Measurements from ENCODE around the gene FAM124B.

FAM124B gene

GRCh38 chr2:224401641-224402342, at the start of gene FAM124B:
Gene FAM124B, minus strand, starts transcription at chr2:224402107. Its CDS starts 339 bp downstream, at chr2:224401768.
- no peak within 1 kb of the TSS for H3K27ac ChIP-seq
- no peak for DNase-seq (ENCODE audit: low spot score)
- POLR2A ChIA-PET (ENCODE audit: low non-redundant PET) = no interaction called here
- CTCF ChIA-PET = no interaction called here
- TF ChIP-seq, protein P1, sequence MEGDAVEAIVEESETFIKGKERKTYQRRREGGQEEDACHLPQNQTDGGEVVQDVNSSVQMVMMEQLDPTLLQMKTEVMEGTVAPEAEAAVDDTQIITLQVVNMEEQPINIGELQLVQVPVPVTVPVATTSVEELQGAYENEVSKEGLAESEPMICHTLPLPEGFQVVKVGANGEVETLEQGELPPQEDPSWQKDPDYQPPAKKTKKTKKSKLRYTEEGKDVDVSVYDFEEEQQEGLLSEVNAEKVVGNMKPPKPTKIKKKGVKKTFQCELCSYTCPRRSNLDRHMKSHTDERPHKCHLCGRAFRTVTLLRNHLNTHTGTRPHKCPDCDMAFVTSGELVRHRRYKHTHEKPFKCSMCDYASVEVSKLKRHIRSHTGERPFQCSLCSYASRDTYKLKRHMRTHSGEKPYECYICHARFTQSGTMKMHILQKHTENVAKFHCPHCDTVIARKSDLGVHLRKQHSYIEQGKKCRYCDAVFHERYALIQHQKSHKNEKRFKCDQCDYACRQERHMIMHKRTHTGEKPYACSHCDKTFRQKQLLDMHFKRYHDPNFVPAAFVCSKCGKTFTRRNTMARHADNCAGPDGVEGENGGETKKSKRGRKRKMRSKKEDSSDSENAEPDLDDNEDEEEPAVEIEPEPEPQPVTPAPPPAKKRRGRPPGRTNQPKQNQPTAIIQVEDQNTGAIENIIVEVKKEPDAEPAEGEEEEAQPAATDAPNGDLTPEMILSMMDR (conservative IDR thresholded peaks at IDR 0.05; ENCODE audit: low read depth) = no peak

DNA sequence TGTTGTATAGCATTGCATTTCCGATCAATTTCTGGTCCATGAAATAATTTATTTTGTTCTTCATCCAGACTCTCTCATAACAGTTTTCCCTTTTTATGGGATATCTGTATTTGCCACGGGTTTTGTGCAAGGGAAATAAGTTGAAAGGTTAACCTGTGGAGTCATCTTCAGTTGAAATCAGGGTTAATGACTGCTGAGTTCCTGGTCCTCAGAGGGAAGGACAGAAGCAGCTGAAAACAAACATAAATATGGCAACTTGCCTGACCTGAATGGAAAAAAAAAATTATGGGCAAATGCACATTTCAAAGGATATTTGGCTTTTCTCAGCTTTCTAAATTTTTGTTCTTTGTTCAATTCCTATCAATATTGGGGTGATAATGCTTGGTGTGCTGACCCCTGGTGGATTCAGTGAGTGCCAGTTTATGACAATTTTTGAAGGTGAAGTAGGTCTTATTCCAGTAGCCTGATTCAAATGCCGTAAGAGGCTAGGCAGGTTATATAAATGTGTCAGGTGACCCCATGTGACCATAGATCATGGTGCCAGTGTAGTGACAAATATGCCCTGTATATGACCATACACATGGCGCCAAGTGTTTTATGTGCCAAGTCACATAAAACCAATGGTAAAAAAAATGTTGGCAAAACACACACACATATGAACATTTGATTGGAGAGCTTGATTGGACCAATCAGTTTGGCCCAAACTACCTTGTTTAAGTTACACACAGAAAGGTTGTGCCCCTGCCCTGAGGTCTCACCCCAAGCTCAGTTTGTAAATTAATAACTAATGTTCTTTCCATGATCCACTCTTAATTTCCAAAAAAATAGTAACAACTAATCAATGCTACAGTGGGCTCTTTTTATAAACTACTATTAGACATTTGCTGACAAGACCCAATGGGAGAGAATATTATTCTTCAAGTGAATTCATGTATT, 47.6 kb upstream of the FAM124B start:
- POLR2A ChIA-PET (ENCODE audit: low non-redundant PET) = no interaction called here
- CTCF ChIA-PET = interaction anchor here (0.6 to 1.1 kb wide), 6 partner anchors 9 to 187 kb away, joined by 3 to 4 read pairs (median 4); no protein-coding TSS in a partner anchor
- no peak overlapping the region for H3K27ac ChIP-seq
- TF ChIP-seq, protein P1 (conservative IDR thresholded peaks at IDR 0.05; ENCODE audit: low read depth) = peak; percentile 37
- peak; percentile 43 for DNase-seq (ENCODE audit: low spot score)

DNA sequence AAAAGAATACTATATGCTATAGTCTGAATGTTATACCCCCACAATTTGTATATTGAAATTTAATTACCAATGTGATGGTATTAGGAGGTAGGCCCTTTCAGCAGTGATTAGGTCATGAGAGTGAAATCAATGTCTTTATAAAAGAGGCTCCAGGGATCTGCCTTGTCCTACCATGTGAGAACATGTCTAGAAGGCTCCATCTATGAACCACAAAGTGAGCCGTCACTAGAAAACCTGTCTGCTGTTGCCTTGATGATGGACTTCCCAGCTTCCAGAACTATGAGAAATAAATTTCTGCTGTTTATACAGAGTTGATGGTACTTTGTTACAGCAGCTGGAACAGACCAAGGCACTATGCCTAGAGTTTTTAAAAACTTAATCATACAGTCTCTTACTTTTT, 46.3 kb upstream of the FAM124B start:
- DNase-seq (ENCODE audit: low spot score) = no peak
- CTCF ChIA-PET = interaction anchor here (0.5 to 0.6 kb wide), 2 partner anchors 20 to 119 kb away, joined by 3 read pairs; no protein-coding TSS in a partner anchor
- POLR2A ChIA-PET (ENCODE audit: low non-redundant PET) = no interaction called here
- TF ChIP-seq, protein P1 (conservative IDR thresholded peaks at IDR 0.05; ENCODE audit: low read depth) = no peak
- H3K27ac ChIP-seq = no peak overlapping the region

- H3K27ac ChIP-seq = no peak overlapping the region
- CTCF ChIA-PET = interaction anchor here (0.6 kb wide), 1 partner anchor 23 kb away, joined by 3 read pairs; no protein-coding TSS in a partner anchor
- POLR2A ChIA-PET (ENCODE audit: low non-redundant PET) = no interaction called here
- no peak for DNase-seq (ENCODE audit: low spot score)
- TF ChIP-seq, protein P1 (conservative IDR thresholded peaks at IDR 0.05; ENCODE audit: low read depth) = no peak
Measured at GRCh38 chr2:224444783-224445182, 42.9 kb upstream of the FAM124B start.

GRCh38 chr2:224444021-224444420, 42.1 kb upstream of the FAM124B start:
- DNase-seq (ENCODE audit: low spot score) = no peak
- ChIA-PET CTCF (no interaction called here), POLR2A (ENCODE audit: low non-redundant PET) (no interaction called here)
- no peak overlapping the region for H3K27ac ChIP-seq
- TF ChIP-seq, protein P1 (conservative IDR thresholded peaks at IDR 0.05; ENCODE audit: low read depth) = no peak
